Fibroblast of gingiva (primary cell): ENCODE measurements around the gene RPL22.
A peak's percentile ranks its signal among the peaks of the same experiment; 100 is the strongest.

ENCODE experiments used
- DNase-seq: peaks from one replicate; pipeline ENCODE4 v3.0.0-alpha.2; 2011; ENCODE audit warnings: low read depth

The RPL22 gene

GRCh38 chr1:6199298-6200187, at the start of gene RPL22:
RPL22 (minus strand) TSS chr1:6199595; CDS start chr1:6199573, 22 bp downstream.
- DNase-seq: peak; percentile 99

- no peak for DNase-seq
These were observed 48.9 kb upstream of the RPL22 start for GRCh38 chr1:6248161-6248776.

- no peak for DNase-seq
These were observed 48.3 kb upstream of the RPL22 start for GRCh38 chr1:6247651-6248050.

- DNase-seq: peak; percentile 60
These were observed 47.4 kb upstream of the RPL22 start for GRCh38 chr1:6246497-6247467.

GRCh38 chr1:6245869-6246496, 46.6 kb upstream of the RPL22 start:
- no peak for DNase-seq

GRCh38 chr1:6245086-6245868, 45.9 kb upstream of the RPL22 start:
- peak; percentile 67 for DNase-seq

GRCh38 chr1:6244401-6245049, 45.1 kb upstream of the RPL22 start:
- DNase-seq: no peak

GRCh38 chr1:6243993-6244392, 44.6 kb upstream of the RPL22 start, which contains the start of gene HES3:
HES3 (plus strand) TSS chr1:6244179; CDS start chr1:6244366, 187 bp downstream.
- DNase-seq: no peak

GRCh38 chr1:6243053-6243834, 43.8 kb upstream of the RPL22 start:
- no peak for DNase-seq

GRCh38 chr1:6241887-6242740, 42.7 kb upstream of the RPL22 start:
- no peak for DNase-seq

GRCh38 chr1:6241107-6241886, 41.9 kb upstream of the RPL22 start:
- DNase-seq: no peak

GRCh38 chr1:6239950-6240768, 40.8 kb upstream of the RPL22 start:
- peak; percentile 73 for DNase-seq

- DNase-seq: no peak
These were observed 39.9 kb upstream of the RPL22 start for GRCh38 chr1:6239213-6239752.

- DNase-seq: no peak
These were observed 37.7 kb upstream of the RPL22 start for GRCh38 chr1:6237093-6237492.

- no peak for DNase-seq
These were observed 35.9 kb upstream of the RPL22 start for GRCh38 chr1:6235296-6235677.

- DNase-seq: peak; percentile 25
These were observed 35.3 kb upstream of the RPL22 start for GRCh38 chr1:6234502-6235295.
